Measurements from ENCODE around the gene PPP3CB. TPM values are rescaled to one million over a fixed set of nuclear protein-coding genes. Genes with fewer than 3 reads are reported as not detected.
"Not testable (repeated sequence)": the region's sequence is repeated elsewhere in the genome, so short reads cannot be mapped to it uniquely, and the experiment has no call there.

PPP3CB gene
- total RNA-seq, 2 donors from 2014 or later, result 31.8 to 37.4 TPM

- Mint-ChIP-seq H3K27ac (no peak overlapping the region), H3K4me1 (peaks cover 37% of the 10 kb centered on the region), H3K4me3 (no peak overlapping the region), H3K27me3 (no peaks in the 10 kb centered on the region), H3K36me3 (ENCODE audit: low read depth) (peaks cover 7% of the 10 kb centered on the region)
- no peak for ATAC-seq
- no peak for DNase-seq
- H3K9me3 ChIP-seq (ENCODE audit: control insufficient read depth, low read length, poor library complexity, severe bottlenecking), result no peaks in the 10 kb centered on the region
Measured at GRCh38 chr10:73404690-73405089, 91.1 kb downstream of the PPP3CB start.

- ATAC-seq (no peak), DNase-seq (no peak)
- H3K4me1 Mint-ChIP-seq, result peaks cover 18% of the 10 kb centered on the region
- H3K36me3 Mint-ChIP-seq (ENCODE audit: low read depth), result peaks cover 2% of the 10 kb centered on the region
- no peaks in the 10 kb centered on the region for H3K27me3 Mint-ChIP-seq
- no peaks in the 10 kb centered on the region for H3K9me3 ChIP-seq (ENCODE audit: control insufficient read depth, low read length, poor library complexity, severe bottlenecking)
- H3K4me3 Mint-ChIP-seq, result no peak overlapping the region
- H3K27ac Mint-ChIP-seq, result peak overlapping the region; percentile 86
Measured at GRCh38 chr10:73401636-73402035, 94.2 kb downstream of the PPP3CB start.

- no peaks in the 10 kb centered on the region for H3K9me3 ChIP-seq (ENCODE audit: control insufficient read depth, low read length, poor library complexity, severe bottlenecking)
- no peak for DNase-seq
- Mint-ChIP-seq H3K36me3 (ENCODE audit: low read depth) (peaks cover 4% of the 10 kb centered on the region), H3K27me3 (no peaks in the 10 kb centered on the region), H3K27ac (peak overlapping the region; percentile 43), H3K4me3 (no peak overlapping the region), H3K4me1 (peaks cover 14% of the 10 kb centered on the region)
- ATAC-seq, result no peak
Measured at GRCh38 chr10:73399063-73399462, 96.8 kb downstream of the PPP3CB start.

GRCh38 chr10:73398024-73398423, 97.8 kb downstream of the PPP3CB start:
- no peak for DNase-seq
- H3K4me1 Mint-ChIP-seq, result peaks cover 13% of the 10 kb centered on the region
- ATAC-seq, result no peak
- H3K4me3 Mint-ChIP-seq, result no peak overlapping the region
- no peaks in the 10 kb centered on the region for H3K27me3 Mint-ChIP-seq
- peaks cover 5% of the 10 kb centered on the region for H3K36me3 Mint-ChIP-seq (ENCODE audit: low read depth)
- no peaks in the 10 kb centered on the region for H3K9me3 ChIP-seq (ENCODE audit: control insufficient read depth, low read length, poor library complexity, severe bottlenecking)
- no peak overlapping the region for H3K27ac Mint-ChIP-seq

- not testable (repeated sequence) for ATAC-seq; H3K4me3 Mint-ChIP-seq; DNase-seq; H3K4me1 Mint-ChIP-seq; H3K27me3 Mint-ChIP-seq; H3K9me3 ChIP-seq (ENCODE audit: control insufficient read depth, low read length, poor library complexity, severe bottlenecking); H3K27ac Mint-ChIP-seq
- H3K36me3 Mint-ChIP-seq (ENCODE audit: low read depth), result peaks cover 12% of the 10 kb centered on the region
Measured at GRCh38 chr10:73394325-73394724, 101.5 kb downstream of the PPP3CB start.

GRCh38 chr10:73388228-73388627, 107.6 kb downstream of the PPP3CB start:
- H3K27me3 Mint-ChIP-seq, result no peaks in the 10 kb centered on the region
- H3K4me1 Mint-ChIP-seq, result peaks cover 13% of the 10 kb centered on the region
- H3K27ac Mint-ChIP-seq, result no peak overlapping the region
- H3K36me3 Mint-ChIP-seq (ENCODE audit: low read depth), result peaks cover 14% of the 10 kb centered on the region
- no peak for DNase-seq
- ATAC-seq, result no peak
- no peak overlapping the region for H3K4me3 Mint-ChIP-seq
- H3K9me3 ChIP-seq (ENCODE audit: control insufficient read depth, low read length, poor library complexity, severe bottlenecking), result no peaks in the 10 kb centered on the region

- no peak for ATAC-seq
- no peak for DNase-seq
- Mint-ChIP-seq H3K4me1 (peaks cover 13% of the 10 kb centered on the region), H3K4me3 (no peak overlapping the region), H3K27me3 (no peaks in the 10 kb centered on the region), H3K36me3 (ENCODE audit: low read depth) (peaks cover 14% of the 10 kb centered on the region), H3K27ac (no peak overlapping the region)
- no peaks in the 10 kb centered on the region for H3K9me3 ChIP-seq (ENCODE audit: control insufficient read depth, low read length, poor library complexity, severe bottlenecking)
Measured at GRCh38 chr10:73386583-73386982, 109.2 kb downstream of the PPP3CB start.

Other genes starting within 250 kb of the PPP3CB start
- 10 to 100 TPM; 16.2 to 21.4 TPM for gene DNAJC9, start 248.8 kb downstream of the PPP3CB start, total RNA-seq
- gene MRPS16, start 243.4 kb downstream of the PPP3CB start, total RNA-seq, result 10 to 100 TPM; 32.0 to 34.4 TPM
- gene CFAP70, start 137.2 kb downstream of the PPP3CB start, total RNA-seq, result 1 to 10 TPM; 2.4 to 2.6 TPM
- gene ANXA7, start 82.0 kb downstream of the PPP3CB start, total RNA-seq, result 100 to 1,000 TPM in 1 of 2 donors, 10 to 100 TPM in 1; 94.9 to 117 TPM
- gene MSS51, start 62.5 kb downstream of the PPP3CB start, total RNA-seq, result 1 to 10 TPM; 2.2 to 2.6 TPM
- gene USP54, start 95.3 kb upstream of the PPP3CB start, total RNA-seq, result 1 to 10 TPM; 3.6 TPM
- gene MYOZ1, start 145.4 kb upstream of the PPP3CB start, total RNA-seq, result not detected
- gene SYNPO2L, start 160.0 kb upstream of the PPP3CB start, total RNA-seq, result under 1 TPM in 1 of 2 donors, not detected in 1; 0.08 TPM
- 1 to 10 TPM; 7.7 to 8.2 TPM for gene AGAP5, start 202.1 kb upstream of the PPP3CB start, total RNA-seq
- gene SEC24C, start 248.3 kb upstream of the PPP3CB start, total RNA-seq, result 10 to 100 TPM; 85.0 to 85.5 TPM

Data from T-helper 17 cell (primary cell).